AG04450 (cell line): Measurements from ENCODE around the gene KIAA1671. TPM values are rescaled to one million over a fixed set of nuclear protein-coding genes. Genes with fewer than 3 reads are reported as not detected.
"Not testable (repeated sequence)": the region's sequence is repeated elsewhere in the genome, so short reads cannot be mapped to it uniquely, and the experiment has no call there.

ENCODE experiments used
- CTCF ChIA-PET: fragments of 300-600, 350-600 bp; formaldehyde crosslinking; extraction: SDS; loops from one replicate; lab custom pipeline; 2022; ENCODE audit warnings: antibody characterized with exemption, inconsistent platforms; lab: Charles Lee
- POLR2A ChIA-PET: fragments of 350-600 bp; formaldehyde crosslinking; extraction: SDS; loops from one replicate; lab custom pipeline; 2021; ENCODE audit warnings: antibody characterized with exemption, inconsistent platforms; lab: Yijun Ruan, JAX
- DNase-seq: peaks from one replicate; pipeline ENCODE4 v3.0.0-alpha.2; 2011; ENCODE audit warnings: low read depth, low spot score
- H3K27ac ChIP-seq: one replicate; pipeline ENCODE4 v1.5.1; 2012; ENCODE audit warnings: low read depth, low read length, control low read depth
- H3K27me3 ChIP-seq: one replicate; pipeline ENCODE4 v1.6.0; 2012; ENCODE audit warnings: low read length; ENCODE audit not compliant: control insufficient read depth, insufficient read depth
- H3K4me3 ChIP-seq: 2 replicates; pipeline ENCODE4 v1.5.1; 2011; ENCODE audit warnings: mild to moderate bottlenecking, low read depth, low read length, control low read depth
- H3K9me3 ChIP-seq: 2 replicates; pipeline ENCODE4 v1.5.1; 2012; ENCODE audit warnings: low read length; ENCODE audit not compliant: control insufficient read depth, insufficient read depth
- CTCF ChIP-seq: IDR thresholded peaks from 2 replicates; pipeline ENCODE4 v1.5.1; 2011; ENCODE audit warnings: low read depth, low read length, control low read depth, inconsistent platforms
- polyA plus RNA-seq: library from polyadenylated mRNA; depleted of rRNA; stranded (reverse); fragments of >200 nt; gene quantifications from 2 replicates; pipeline ENCODE4 v1.2.3, GENCODE V29; 2011

Gene KIAA1671
- polyA plus RNA-seq, 1 experiment = 0.02 TPM

- ChIA-PET POLR2A (no interaction called here), CTCF (no interaction called here)
- DNase-seq = no peak
- Histone ChIP-seq H3K27ac (no peak overlapping the region), H3K4me3 (no peak overlapping the region), H3K9me3 (no peaks in the 10 kb centered on the region), H3K27me3 (no peaks in the 10 kb centered on the region)
- TF ChIP-seq CTCF = no peak
Measured at GRCh38 chr22:25228822-25229221, 276.3 kb downstream of the KIAA1671 start.

- H3K27me3 ChIP-seq, DNase-seq, H3K9me3 ChIP-seq, CTCF ChIA-PET, H3K27ac ChIP-seq, H3K4me3 ChIP-seq: not testable (repeated sequence)
- POLR2A ChIA-PET = interaction anchor here (0.6 kb wide), 1 partner anchor 103 kb away, joined by 4 read pairs; no protein-coding TSS in a partner anchor
Measured at GRCh38 chr22:25230760-25231159, 278.2 kb downstream of the KIAA1671 start.

GRCh38 chr22:25232301-25232700 lies 279.8 kb downstream of the KIAA1671 start:
- CTCF ChIA-PET = interaction anchor here (1.3 kb wide), 1 partner anchor 541 kb away, joined by 4 read pairs; no protein-coding TSS in a partner anchor
- DNase-seq = no peak
- Histone ChIP-seq H3K9me3 (no peaks in the 10 kb centered on the region; the same call in 1 of the 2 replicates), H3K27me3 (no peaks in the 10 kb centered on the region), H3K27ac (no peak overlapping the region), H3K4me3 (no peak overlapping the region)
- POLR2A ChIA-PET = no interaction called here
- no peak for TF ChIP-seq CTCF

- CTCF ChIA-PET, H3K27me3 ChIP-seq, POLR2A ChIA-PET, H3K9me3 ChIP-seq, H3K4me3 ChIP-seq, H3K27ac ChIP-seq, DNase-seq: not testable (repeated sequence)
Measured at GRCh38 chr22:25233706-25234105, 281.2 kb downstream of the KIAA1671 start.

GRCh38 chr22:25235547-25236290 lies 283.2 kb downstream of the KIAA1671 start:
- no peak overlapping the region for H3K27ac ChIP-seq
- TF ChIP-seq CTCF = peak; percentile 49
- peak; percentile 10 for DNase-seq
- POLR2A ChIA-PET = no interaction called here
- no peak overlapping the region for H3K4me3 ChIP-seq
- CTCF ChIA-PET = interaction anchor here (0.6 to 0.8 kb wide), 2 partner anchors 309 to 537 kb away, joined by 3 read pairs; no protein-coding TSS in a partner anchor
- no peaks in the 10 kb centered on the region; the same call in 1 of the 2 replicates for H3K9me3 ChIP-seq
- no peaks in the 10 kb centered on the region for H3K27me3 ChIP-seq

GRCh38 chr22:25236417-25236816 lies 283.9 kb downstream of the KIAA1671 start:
- no peak for TF ChIP-seq CTCF
- Histone ChIP-seq H3K9me3 (no peaks in the 10 kb centered on the region; the same call in 1 of the 2 replicates), H3K27me3 (no peaks in the 10 kb centered on the region), H3K4me3 (no peak overlapping the region), H3K27ac (no peak overlapping the region)
- ChIA-PET POLR2A (no interaction called here), CTCF (interaction anchor here (0.8 kb wide), 1 partner anchor 537 kb away, joined by 3 read pairs; no protein-coding TSS in a partner anchor)
- DNase-seq = no peak
